PFSK-1 (cell line): ENCODE results near the gene MTFR1L.

ENCODE experiments used
- POLR2AphosphoS5 ChIP-seq: IDR thresholded peaks from 2 replicates; pipeline ENCODE4 v1.6.1; 2012; ENCODE audit warnings: low read depth, mild to moderate bottlenecking, control low read depth, low read length, moderate library complexity
- TAF1 ChIP-seq: IDR thresholded peaks from 2 replicates; pipeline ENCODE4 v1.6.1; 2012; ENCODE audit warnings: low read length, control low read depth, borderline replicate concordance; ENCODE audit not compliant: insufficient read depth

GRCh38 chr1:25854554-25854953, 34.8 kb downstream of the MTFR1L start:
- TF ChIP-seq TAF1: no peak
- TF ChIP-seq POLR2AphosphoS5: no peak
